CD4-positive, alpha-beta T cell treated with Interleukin-1 beta for 1 hour (primary cell): Measurements from ENCODE around the gene PCSK7.
"Not testable (repeated sequence)": the region's sequence is repeated elsewhere in the genome, so short reads cannot be mapped to it uniquely, and the experiment has no call there.

Source experiments
- DNase-seq, 2 donors: peaks; one replicate each; pipeline ENCODE4 v3.0.0-alpha.2; 2020 to 2022

PCSK7 gene, protein sequence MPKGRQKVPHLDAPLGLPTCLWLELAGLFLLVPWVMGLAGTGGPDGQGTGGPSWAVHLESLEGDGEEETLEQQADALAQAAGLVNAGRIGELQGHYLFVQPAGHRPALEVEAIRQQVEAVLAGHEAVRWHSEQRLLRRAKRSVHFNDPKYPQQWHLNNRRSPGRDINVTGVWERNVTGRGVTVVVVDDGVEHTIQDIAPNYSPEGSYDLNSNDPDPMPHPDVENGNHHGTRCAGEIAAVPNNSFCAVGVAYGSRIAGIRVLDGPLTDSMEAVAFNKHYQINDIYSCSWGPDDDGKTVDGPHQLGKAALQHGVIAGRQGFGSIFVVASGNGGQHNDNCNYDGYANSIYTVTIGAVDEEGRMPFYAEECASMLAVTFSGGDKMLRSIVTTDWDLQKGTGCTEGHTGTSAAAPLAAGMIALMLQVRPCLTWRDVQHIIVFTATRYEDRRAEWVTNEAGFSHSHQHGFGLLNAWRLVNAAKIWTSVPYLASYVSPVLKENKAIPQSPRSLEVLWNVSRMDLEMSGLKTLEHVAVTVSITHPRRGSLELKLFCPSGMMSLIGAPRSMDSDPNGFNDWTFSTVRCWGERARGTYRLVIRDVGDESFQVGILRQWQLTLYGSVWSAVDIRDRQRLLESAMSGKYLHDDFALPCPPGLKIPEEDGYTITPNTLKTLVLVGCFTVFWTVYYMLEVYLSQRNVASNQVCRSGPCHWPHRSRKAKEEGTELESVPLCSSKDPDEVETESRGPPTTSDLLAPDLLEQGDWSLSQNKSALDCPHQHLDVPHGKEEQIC

DNA sequence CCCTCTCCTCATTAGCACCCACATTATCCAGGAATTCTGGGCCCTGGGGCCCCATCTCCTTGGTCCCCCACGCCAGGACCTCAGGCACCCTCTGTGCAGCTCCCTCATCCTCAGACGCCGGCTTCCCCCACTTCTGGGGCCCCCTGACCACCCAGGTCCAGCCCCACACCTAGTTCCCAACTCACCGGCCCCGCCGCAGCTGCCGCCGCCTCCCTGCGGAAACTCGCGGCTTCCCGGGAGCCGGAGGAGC lies at the start of gene PCSK7:
Gene PCSK7 (minus strand): TSS at position 232 of the 250 bp plus-strand sequence. CDS start 2,229 bp downstream, outside the sequence.
- DNase-seq = no peak

DNA sequence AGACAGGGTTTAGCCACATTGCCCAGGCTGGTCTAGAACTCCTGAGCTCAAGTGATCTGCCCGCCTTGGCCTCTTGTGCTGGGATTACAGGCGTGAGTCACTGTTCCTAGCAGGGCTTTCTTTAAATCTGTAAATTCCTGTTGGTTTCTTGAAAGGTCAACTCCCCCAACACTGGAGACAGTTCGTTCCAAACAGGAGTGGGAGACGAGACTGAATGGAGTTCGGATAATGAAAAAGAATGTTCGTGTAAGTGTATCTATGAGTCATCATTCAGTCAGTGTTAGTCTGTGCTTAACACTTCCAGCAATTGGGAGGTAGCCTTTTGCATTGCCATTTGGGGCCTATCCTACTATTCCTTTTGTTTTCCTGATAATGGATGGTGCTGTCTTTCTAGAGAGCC lies 49.3 kb upstream of the PCSK7 start:
- no peak for DNase-seq

DNA sequence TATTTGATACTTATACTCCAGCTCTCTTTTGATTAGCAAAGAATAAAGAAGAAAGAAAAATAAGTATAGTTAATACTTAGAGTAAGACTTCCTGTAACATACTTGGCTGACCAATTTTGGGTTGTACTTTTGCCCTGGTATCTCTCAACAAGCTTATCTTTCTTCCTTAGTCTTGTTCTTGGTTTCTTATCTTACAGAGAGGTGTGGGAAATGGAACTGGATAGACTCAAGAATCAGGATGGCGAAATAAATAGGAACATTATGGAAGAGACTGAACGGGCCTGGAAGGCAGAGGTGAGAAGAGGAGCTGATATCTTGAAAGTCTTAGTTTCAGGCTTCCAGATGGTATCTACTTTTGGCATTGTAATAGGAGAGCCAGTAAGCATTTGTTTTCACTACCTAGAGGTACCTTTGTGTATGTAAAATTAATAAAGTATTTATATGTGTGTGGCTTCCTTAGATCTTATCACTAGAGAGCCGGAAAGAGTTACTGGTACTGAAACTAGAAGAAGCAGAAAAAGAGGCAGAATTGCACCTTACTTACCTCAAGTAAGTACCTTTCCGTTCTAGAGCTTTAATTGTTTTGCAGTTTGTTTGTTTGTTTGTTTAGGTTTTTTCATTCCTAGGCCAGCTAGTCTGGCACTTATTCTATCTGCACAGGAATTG lies 48.0 kb upstream of the PCSK7 start:
- DNase-seq = peak in 1 of 2 donors; percentile 39

DNA sequence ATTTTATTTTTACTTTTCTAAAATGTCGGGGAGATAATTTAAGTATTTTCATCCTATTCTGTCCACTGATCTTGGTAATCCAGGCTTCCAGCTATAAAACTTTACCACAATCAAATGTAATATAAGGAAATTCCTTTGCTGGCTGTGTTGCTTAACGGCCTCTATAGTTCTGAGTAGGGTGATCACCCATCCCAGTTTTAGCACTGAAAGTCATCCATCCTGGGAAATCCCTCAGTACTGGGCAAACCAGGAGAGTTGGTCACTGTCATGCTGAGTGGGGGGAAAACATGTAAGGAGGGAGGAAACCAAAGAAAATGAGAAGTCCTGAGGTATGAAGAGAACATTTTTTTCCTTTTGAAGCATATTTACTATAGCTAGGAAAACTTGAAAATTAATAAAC lies 46.5 kb upstream of the PCSK7 start:
- DNase-seq = no peak

DNA sequence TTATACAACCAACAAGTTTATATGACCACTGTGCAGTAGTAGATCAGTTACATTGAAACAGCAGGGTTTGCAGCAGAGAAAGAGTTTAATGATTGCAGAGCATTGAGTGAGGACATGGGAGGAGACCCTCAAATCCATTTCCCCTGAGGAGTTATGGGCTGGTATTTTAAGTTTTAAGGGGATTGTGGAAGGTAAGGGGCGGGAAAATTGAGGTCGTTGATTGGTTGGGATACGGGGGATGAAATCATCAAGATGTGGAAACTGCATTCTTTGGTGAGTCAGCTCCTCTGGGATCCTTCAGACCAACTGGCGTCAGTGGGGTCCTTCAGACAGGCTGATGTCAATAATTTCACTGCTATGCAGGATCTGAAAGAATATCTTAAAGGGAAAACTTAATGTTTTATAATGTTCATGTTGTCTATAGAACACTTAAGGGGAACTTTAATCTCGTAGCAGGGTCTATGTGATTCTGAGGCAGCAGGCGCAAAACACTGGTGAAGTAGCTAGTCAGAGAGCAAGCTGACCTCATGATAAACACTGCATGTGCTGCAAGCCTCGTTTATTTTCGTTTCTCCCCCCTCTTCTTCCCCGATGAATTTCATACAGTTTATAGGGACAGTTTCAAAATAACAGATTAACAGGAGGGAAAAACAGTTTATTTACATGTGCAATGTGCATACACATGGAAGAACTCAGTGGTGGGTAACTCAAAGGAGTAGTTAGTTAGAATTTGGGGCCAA lies 41.8 kb upstream of the PCSK7 start:
- no peak for DNase-seq

DNA sequence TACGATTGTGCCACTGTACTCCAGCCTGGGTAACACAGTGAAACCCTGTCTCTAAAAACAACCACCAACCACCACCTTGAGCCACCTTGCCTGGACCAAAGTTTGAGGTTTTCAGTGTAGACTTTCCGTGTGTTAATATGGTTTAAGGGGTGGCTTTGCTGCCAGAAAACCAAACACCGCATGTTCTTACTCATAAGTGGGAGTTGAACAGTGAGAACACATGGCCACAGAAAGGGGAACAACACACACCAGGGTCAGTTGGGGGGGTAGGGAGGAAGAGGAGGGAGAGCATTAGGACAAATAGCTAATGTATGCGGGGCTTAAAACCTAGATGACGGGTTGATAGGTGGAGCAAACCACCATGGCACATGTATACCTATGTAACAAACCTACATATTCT lies 40.3 kb upstream of the PCSK7 start:
- not testable (repeated sequence) for DNase-seq

DNA sequence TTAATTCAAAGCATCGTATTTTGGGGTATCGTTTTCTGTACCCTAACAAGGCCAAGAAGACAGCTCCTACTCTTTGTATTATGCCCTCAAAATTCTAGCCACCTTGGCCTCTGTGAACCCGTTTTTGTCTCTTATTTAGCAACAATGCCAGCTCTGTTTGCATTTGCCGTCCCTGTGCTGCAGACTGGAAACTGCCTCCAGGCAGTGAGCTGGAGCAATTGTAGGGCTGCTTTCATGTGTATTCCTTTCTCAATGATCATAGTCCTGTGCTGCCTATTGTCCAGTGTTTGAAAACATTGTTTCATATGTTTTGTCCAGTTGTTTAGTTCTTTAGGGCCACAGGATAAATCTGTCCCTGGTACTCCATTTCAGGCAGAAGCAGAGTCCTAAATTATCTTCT lies 39.3 kb upstream of the PCSK7 start:
- DNase-seq = no peak

DNA sequence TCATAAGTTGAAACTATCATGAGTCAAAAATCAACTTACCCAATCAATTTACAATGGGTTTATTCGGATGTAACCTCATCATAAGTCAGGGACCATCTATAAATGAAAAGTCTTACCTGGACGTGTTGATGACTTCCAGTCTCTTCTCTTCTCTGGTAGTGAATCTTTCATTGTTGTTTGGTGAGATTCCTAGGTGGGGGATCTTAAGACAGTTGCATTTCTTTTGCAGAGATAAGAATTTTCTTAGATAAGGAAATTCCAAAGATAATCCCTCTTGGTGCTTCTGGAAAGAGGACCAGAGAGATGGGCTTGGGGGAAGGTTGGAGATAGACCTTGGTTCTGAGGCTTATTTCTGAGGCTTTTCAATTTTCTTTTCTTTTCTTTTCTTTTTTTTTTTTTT lies 38.0 kb upstream of the PCSK7 start:
- no peak for DNase-seq

DNA sequence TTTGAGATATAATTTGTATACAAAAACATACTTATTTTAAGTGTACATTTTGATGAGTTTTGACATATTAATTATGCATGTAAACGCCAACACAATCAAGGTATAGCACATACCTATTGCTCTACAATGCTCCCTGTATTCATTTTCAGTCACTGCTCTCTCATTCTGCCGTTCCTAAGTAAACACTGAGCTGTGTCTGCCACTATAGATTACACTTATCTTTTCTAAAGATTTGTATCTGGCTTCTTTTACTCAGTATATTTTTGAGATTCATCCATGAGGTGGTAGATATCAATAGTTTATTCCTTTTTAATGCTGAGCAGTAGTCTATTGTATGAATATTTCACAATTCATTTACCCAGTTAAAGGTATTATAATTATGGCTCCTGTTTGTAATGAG lies 33.9 kb upstream of the PCSK7 start:
- no peak for DNase-seq

DNA sequence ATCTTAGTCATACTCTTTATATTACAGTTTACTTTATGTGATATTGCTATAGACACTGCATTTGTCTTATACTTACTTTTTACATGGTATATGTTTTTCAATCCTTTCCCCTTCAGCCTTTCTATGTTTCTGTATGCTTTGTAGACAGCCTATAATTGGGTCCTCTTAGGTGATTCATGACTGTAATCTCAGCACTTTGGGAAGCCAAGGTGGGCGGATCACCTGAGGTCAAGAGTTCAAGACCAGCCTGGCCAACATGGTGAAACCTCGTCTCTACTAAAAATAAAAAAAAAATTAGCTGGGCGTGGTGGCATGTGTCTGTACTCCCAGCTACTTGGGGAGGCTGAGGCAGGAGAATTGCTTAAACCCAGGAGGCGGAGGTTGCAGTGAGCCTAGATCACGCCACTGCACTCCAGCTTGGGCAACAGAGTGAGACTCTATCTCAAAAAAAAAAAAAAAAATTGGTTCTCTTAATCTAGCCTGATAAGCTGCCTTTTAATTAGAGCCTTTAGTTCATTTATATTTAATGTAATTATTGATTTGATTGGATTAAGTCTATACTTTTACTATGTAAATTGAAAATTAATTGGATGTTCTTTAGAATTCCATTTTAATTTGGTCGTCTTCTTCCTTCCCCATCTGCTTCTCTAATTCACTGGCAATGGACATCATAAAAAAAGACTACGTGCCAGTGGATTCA lies 32.9 kb upstream of the PCSK7 start:
- DNase-seq = not testable (repeated sequence)

DNA sequence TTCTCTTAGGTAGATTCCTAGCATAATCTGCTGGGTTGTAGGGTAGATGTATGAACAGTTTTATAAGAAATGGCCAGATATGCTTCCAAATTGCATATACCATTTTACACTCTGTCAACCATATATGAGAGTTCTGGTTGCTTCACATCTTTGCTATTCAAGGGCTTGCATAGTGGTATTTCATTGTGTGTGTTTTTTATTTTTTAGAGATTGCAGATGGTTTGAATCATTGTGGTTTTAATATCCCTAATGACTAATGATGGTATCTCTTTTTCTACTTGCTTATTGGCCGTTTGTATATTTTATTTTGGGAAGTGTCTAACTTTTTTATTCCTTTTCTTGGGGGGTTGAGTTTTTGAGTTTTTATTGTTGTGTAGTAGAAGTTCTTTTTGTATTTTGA lies 27.5 kb upstream of the PCSK7 start:
- no peak for DNase-seq

DNA sequence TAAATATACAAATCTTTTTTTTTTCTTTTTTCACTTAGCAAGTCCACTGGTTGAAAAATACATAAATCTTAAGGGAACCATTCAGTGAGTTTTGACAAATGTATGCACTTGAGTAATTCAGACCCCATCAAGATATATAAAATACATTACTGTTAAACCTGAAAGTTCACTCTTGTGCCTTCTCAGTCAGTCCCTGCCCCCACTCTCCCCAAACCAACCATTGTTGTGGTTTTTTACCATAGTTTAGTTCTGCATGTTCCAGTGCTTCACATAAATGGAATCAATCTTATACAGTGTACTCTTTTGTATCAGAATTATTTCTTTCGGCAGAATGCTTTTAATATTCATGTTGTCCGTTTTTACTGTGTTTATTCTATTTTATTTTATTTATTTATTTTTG lies 26.7 kb upstream of the PCSK7 start:
- no peak for DNase-seq

DNA sequence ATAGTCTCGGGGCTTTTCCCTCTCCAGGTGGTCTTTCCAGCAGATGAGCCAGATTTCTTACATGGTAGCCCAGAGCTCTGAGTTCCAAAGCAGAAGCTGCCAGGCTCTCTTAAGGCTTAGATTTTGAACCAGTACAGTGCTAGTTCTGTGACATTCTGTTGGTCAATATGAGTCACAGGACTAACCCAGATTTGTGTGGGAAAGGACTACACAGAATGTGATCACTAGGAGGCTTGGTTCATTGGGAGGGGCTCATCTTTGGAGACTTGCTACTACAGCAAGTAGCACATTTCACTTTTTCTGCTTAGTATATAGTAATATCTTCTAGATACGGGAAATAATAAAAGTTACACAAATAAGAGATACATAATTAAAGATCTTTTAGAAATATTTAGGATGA lies 24.7 kb upstream of the PCSK7 start:
- DNase-seq = no peak

DNA sequence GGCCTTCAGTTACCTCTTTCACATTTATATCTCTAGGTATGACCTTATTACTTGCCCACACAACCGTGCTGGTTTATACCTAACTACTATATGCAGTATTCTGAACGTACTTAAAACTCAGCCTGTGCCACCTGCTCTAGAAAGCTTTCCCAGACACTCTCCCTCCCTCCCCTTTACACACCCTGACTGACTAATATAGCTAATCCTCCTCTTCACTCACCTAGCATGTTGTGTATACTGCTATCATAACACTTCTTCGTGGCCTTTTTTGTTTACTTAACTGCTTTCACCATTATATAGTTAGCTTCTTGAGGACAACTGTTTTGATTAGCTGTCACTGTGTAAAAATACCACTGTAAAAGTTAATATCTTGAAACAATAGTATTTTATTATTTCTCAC lies 24.1 kb upstream of the PCSK7 start:
- DNase-seq = no peak

DNA sequence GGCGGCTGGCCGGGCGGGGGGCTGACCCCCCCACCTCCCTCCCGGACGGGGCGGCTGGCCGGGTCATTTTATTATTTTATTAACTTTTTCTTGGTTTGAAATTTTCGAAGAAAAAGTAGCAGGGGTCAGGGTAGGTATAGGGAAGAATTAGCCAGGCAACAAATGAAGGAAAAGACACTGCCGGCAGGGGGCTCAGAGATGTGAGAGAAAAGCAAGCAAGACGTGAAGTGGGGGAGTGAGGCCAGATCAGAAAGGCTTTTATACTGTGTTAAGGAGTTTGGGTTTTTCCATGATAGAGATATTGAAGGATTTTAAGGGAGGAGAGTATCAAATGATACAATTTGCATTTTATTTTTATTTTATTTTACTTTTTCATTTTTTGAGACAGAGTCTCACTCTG lies 19.6 kb upstream of the PCSK7 start:
- no peak for DNase-seq

DNA sequence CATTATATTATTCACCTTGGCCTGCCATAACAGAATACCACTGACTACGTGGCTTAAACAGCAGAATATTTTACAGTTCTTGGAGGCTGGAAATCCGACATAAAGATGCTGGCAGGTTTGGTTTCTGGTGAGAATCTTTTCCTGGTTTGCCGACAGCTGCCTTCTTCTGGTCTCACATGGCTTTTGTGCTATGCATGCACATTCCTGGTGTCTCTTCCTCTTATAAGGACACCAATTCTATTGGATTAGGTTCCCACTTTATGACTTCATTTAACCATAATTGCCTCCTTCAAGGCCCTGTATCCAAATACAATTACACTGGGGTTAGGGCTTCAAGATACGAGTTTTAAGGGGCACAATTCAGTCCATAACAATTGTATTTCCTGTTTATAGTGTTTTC lies 17.7 kb upstream of the PCSK7 start:
- DNase-seq = no peak

DNA sequence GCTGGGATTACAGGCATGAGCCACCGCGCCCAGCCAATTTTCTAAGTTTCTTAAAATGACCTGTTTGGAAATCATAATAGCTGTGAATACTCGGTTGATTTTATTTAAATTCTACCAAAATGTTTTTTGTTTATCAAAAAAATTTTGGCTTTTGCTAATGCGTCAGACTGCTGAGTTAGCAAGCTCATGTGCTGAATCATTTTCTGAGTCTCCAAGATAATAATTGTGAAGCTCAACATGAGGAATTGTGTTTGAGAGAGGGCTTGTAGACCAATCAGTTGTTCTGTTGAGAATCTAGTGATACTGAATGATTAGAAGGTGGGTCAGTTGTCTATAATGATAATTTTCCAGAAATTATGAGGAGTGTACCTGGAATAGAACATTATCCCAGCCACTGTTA lies 16.5 kb upstream of the PCSK7 start:
- DNase-seq = no peak

DNA sequence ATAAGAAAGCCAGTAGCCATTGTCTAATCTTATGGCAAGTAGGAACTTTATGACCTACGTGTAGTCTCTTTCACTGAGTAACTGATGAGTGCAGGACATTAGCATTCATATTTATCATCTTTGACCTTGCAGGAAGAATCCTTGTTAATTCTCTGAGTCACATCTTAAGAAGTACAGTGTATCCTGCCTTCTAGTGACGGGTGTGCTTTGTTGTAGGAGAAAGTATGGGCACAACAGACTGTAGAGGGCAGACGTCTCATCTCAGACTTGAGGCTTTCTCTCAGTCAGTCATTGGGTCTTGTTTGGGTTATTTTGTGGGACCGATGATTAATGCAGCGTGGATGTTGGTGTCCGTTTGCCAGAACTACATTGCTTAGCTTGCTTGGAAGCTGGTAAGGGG lies 7.4 kb upstream of the PCSK7 start:
- DNase-seq = no peak

DNA sequence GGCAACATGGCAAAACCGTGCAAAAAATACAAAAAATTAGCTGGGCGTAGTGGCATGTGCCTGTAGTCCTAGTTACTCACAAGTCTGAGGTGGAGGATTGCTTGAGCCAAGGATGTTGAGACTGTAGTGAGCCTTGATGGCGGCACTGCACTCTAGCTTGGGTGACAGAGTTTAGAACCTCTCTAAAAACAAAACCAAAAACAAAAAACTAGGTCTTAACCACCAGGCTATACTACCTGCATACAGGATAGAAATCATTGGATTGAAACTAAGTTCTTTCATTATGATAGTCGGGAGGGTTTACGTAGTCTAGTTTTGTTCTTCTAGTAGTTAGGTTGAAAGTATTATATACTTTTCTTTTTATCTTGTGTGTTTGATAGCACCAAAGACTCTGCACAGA lies 6.3 kb upstream of the PCSK7 start:
- no peak for DNase-seq

DNA sequence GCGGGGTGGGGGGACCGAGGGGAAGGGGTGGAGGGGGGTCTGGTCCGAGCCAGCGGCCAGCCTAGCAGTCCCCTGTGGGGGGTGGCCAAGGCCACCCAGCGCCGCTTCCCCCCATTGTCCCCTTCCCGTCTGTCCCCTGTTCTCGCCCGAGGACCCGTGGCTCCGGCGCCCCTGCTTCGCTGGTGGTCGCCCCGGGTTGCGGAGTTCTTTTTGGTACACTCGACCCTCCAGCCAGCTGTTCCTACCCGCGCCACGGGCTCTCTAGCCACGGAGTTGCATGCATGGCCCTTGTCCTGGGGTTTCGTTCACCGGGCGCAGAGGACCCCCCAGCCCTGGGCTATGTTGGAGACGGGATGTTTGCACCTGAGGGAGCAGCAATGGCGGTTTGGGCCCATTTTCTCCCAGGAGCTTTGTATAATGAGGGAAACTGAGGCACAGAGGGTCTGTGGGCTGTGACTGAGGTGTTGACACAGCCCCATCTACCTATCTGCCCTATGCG lies 1.1 kb upstream of the PCSK7 start:
- no peak for DNase-seq

DNA sequence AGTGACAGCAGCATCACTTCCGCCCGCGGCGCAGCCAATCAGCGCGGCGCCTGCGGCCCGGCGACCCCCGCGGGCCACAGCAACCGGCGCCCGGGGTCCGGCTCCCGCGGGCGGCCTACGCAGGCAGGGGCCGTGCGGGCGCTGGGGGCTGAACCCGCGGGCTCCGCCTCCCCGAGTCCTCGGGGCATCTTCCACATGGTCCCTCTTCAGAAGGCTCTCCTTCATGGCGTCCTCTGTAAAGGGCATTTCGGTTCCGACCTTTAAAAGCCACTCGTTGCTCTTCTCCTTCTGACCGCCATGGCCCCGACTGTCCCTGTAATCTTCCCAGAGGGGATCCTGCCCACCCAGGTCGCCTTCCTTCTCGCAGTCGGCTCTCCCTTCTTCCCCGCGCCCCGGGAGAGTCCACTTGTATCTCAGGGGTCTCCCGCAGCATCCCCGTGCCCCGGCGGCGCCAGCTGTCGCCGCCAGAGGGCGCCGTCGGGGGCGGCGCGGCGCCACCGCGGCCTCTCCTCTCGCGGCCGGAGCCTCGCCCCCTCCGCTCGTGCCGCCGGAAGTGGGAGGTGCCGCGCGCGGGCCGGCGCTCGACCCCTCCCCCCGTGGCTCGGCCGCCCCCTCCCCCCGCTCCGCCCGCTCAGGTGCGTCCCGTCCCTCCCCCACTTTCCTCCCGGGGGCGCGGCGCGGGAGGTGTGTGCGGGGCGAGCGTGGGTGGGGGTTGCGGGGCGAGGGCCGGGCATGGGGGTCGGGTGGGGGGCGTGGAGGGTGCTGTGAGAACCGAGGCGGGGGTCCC lies 412 bp upstream of the PCSK7 start, which contains the start of gene RNF214:
Gene RNF214 (plus strand): TSS at position 580 of the 787 bp plus-strand sequence. CDS start 1,602 bp downstream, outside the sequence.
- DNase-seq = peak; percentile 84
